ENCODE results near the gene PAX1. TPM values are rescaled to one million over a fixed set of nuclear protein-coding genes. Genes with fewer than 3 reads are reported as not detected.

The PAX1 gene
- total RNA-seq, 4 donors from 2014 or later = 0.19 to 2.0 TPM; not detected in 2

DNA sequence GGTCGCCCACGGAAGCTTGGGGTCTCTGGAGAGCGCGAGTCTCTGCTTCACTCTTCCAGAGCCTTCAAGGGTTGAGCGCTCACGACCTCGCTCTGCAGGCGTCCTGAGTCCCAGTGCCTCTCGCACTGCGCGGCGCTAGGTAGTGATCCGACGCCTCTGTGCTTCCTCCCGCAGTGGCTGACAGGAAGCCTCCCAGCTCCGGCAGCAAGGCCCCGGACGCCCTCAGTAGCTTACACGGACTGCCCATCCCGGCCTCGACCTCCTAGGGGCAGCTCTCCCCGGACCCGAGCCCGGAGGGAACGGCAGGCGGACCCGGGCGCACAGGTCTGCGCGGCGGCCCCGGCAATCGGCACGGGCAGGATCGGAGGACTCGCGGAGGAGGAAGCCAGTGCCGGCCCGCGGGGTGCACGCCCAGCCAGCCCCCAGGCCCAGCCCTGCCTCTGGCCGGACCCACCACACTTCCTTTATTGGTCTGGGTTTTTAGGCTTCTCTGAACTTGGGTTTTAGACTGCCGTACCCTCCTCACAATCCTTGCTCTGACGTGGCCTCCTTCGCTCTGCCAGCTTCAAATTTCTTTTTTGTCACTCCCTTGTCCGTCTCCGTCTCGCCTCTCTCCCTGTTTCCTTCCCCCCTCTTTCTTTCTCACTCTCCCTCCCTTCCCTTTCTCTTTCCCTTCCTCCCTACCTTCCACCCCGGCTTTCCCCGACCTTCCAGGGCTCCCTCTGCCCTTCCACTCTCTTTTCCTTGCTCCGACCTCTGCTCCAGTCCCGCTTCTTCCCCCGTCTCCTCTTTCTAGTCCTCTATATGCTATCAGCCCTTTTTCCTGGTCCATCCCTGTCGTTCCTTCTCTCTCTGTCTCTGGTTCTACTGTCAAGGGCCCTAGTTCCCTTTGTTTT is 9.1 kb downstream of the PAX1 start:
- 9 to 11% methylated on average over 19 to 37 of the region's 54 CpGs for WGBS, 2 donors
- peaks cover 0 to 90% (median 10%) of the 10 kb centered on the region in 4 donors for H3K27me3 ChIP-seq
- H3K36me3 ChIP-seq = no peaks in the 10 kb centered on the region

DNA sequence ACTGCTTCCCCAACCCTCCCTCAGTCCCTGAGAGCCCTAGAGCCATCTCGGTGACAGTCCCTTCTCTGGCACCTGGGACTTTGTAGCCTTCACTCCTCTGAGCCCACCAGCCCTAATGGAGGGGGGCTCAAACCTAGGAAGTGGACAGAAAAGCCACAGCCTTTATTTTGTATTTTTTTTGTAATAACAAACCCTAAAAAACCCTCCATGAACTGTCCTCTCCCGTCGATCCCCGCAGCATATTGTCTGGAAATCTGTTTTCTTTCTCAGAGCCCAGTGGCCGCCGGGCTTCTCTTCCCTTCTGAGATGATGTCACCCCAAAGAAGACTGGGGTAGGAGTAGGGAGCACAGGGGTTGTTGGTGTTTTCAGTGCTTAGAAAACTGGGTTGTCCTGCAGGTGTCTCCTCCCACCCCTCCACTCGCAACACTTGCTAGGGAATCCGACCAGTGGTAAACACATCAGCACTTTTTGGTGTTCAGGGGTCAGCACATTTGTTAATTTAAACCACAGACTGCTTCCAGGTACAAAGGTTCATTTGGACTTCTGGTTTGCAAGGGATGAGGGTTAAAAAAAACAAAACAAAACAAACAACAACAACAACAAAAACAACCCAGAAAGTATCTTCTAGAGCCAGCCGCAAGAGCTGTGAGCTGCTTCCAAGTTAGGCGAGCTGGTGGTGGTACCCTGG is 9.9 kb downstream of the PAX1 start:
- 19 to 42% methylated on average over 9 to 10 of the region's 10 CpGs for WGBS, 2 donors
- intact Hi-C loops (cut with DNase I) = no loop called here
- DNase-seq = no peak
- Histone ChIP-seq H3K4me1 (peaks cover 0 to 9% (median 0%) of the 10 kb centered on the region in 3 donors), H3K9me3 (no peaks in the 10 kb centered on the region), H3K36me3 (no peaks in the 10 kb centered on the region), H3K27ac (no peak overlapping the region), H3K4me3 (no peak overlapping the region), H3K27me3 (peaks cover 0 to 82% (median 8%) of the 10 kb centered on the region in 4 donors)
- TF ChIP-seq POLR2A (IDR thresholded peaks at IDR 0.05) (no peak), CTCF (IDR thresholded peaks at IDR 0.05) (no peak)

More for the DNA sequence above, 9.1 kb downstream of the PAX1 start:
- DNase-seq = no peak
- Histone ChIP-seq H3K4me3 (peak overlapping the region in 1 of 4 donors; percentile 4), H3K9me3 (no peaks in the 10 kb centered on the region), H3K27ac (no peak overlapping the region), H3K4me1 (peaks cover 0 to 9% (median 0%) of the 10 kb centered on the region in 3 donors)
- intact Hi-C loops (cut with DNase I) = no loop called here
- TF ChIP-seq POLR2A (IDR thresholded peaks at IDR 0.05) = no peak
- no peak for TF ChIP-seq CTCF (IDR thresholded peaks at IDR 0.05)

GRCh38 chr20:21719592-21720214 is 14.2 kb downstream of the PAX1 start:
- H3K9me3 ChIP-seq = no peaks in the 10 kb centered on the region
- H3K36me3 ChIP-seq = no peaks in the 10 kb centered on the region
- H3K27me3 ChIP-seq = peaks cover 0 to 38% (median 2%) of the 10 kb centered on the region in 4 donors
- TF ChIP-seq POLR2A (IDR thresholded peaks at IDR 0.05) (no peak), CTCF (IDR thresholded peaks at IDR 0.05) (peak; percentile 48 to 79 (median 60))
- 1 to 6% methylated on average over 4 of the region's 4 CpGs for WGBS, 2 donors
- DNase-seq = no peak
- no peaks in the 10 kb centered on the region for H3K4me1 ChIP-seq
- H3K27ac ChIP-seq = no peak overlapping the region
- H3K4me3 ChIP-seq = no peak overlapping the region
- intact Hi-C loops (cut with DNase I) = no loop called here

- WGBS, 2 donors = 37 to 68% methylated on average over 2 of the region's 2 CpGs
- Histone ChIP-seq H3K4me3 (no peak overlapping the region), H3K4me1 (no peaks in the 10 kb centered on the region), H3K36me3 (no peaks in the 10 kb centered on the region), H3K27me3 (peaks cover 0 to 8% (median 0%) of the 10 kb centered on the region in 4 donors), H3K9me3 (no peaks in the 10 kb centered on the region), H3K27ac (no peak overlapping the region)
- no peak for DNase-seq
- intact Hi-C loops (cut with DNase I) = no loop called here
- TF ChIP-seq CTCF (IDR thresholded peaks at IDR 0.05) (no peak), POLR2A (IDR thresholded peaks at IDR 0.05) (no peak)
Observed at GRCh38 chr20:21725892-21726291, 20.4 kb downstream of the PAX1 start.

All from esophagus squamous epithelium (tissue), 5 donors.